Vagina (tissue), 2 donors: ENCODE data around the gene PRSS27.

Experiments
- CTCF ChIP-seq, 3 experiments: fragments of 450-650 bp in 2 of 3; fragments of 200-600 bp in 1 of 3; sonication (generic) in 1 of 3; IDR thresholded peaks; one replicate each; pipeline ENCODE4 v1.5.1; 2017 to 2019; ENCODE audit warnings: antibody characterized with exemption in 3 of 3, mild to moderate bottlenecking in 2 of 3, moderate library complexity in 2 of 3
- POLR2A ChIP-seq, 2 donors: fragments of 450-650 bp; IDR thresholded peaks; one replicate each; pipeline ENCODE4 v1.6.1; 2017; ENCODE audit warnings: antibody characterized with exemption in 2 of 2, mild to moderate bottlenecking in 2 of 2, moderate library complexity in 2 of 2

- TF ChIP-seq CTCF (IDR thresholded peaks at IDR 0.05) = no peak
- no peak for TF ChIP-seq POLR2A (IDR thresholded peaks at IDR 0.05)
These were observed 13.3 kb downstream of the PRSS27 start for GRCh38 chr16:2706611-2707311.
